ENCODE results near the gene YRDC.

GRCh38 chr1:37782491-37782890 lies 25.5 kb downstream of the YRDC start:
- TF ChIP-seq CTCF (IDR thresholded peaks at IDR 0.05; ENCODE audit: low read depth, low read length, missing input control) = no peak
- no peak for TF ChIP-seq MAX (IDR thresholded peaks at IDR 0.05)
- no peak for TF ChIP-seq ZBTB33 (IDR thresholded peaks at IDR 0.05)
- TF ChIP-seq HNF4A (conservative IDR thresholded peaks at IDR 0.05) = no peak
- no peak for TF ChIP-seq GABPA (IDR thresholded peaks at IDR 0.05 in 1 of 2, conservative IDR thresholded peaks at IDR 0.05 in 1 of 2)
